HG02588 (cell line): Measurements from ENCODE around the gene CERS6.

ENCODE experiments used
- ATAC-seq: cut with Tn5 transposase; IDR thresholded peaks from one replicate; pipeline ENCODE4 v1.9.1; 2021; ENCODE audit warnings: mild to moderate bottlenecking, moderate library complexity; ENCODE audit not compliant: unreplicated experiment

Gene CERS6

GRCh38 chr2:168819050-168819715, 363.1 kb downstream of the CERS6 start:
- ATAC-seq = no peak

- no peak for ATAC-seq
Measured at GRCh38 chr2:168819829-168820489, 363.9 kb downstream of the CERS6 start.

DNA sequence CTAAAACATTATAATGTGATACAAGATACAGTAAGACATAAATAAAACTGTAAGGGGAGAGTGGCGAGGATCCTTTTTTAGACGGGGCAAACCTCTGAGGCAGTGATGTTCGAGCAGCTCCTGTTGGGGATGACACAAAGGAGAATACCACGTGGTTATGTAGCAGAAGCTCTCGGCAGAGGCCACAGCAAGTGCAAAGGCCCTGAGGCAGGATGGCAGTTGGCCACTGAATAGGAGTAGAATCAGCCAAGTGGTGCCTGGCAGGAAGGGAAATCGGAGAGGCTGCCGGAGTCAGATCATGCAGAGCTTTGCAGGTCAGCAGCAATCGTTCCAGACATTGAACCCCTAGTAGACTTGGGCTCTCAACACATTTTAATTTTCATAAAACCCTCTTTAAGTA, 365.5 kb downstream of the CERS6 start:
- ATAC-seq = no peak

DNA sequence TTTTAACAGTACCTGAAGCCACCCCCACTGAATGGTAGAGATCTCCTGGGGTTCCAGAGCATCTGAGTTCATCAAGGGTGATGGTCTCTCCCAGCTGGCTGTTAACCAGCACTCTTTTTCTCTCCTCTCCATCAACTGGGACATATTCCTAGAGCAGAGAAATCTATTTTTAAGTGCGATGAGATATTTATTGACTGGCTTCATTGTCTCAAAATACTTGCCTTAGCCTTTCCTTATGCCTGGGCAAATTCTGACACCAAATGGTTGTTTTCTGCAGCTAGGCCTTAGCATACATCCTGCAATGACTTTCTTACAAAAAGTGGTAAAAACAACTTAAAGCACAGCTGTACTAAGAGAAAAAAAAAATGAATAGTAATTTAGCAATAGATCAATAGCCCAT, 365.9 kb downstream of the CERS6 start:
- no peak for ATAC-seq
